Inferior parietal cortex (tissue), 1 donor: Measurements from ENCODE around the gene PCDHGB3.
A peak's percentile ranks its signal among the peaks of the same experiment; 100 is the strongest.
"Not testable (repeated sequence)": the region's sequence is repeated elsewhere in the genome, so short reads cannot be mapped to it uniquely, and the experiment has no call there.

ENCODE experiments used
- DNase-seq: peaks from one replicate; pipeline ENCODE4 v3.0.0-alpha.2; 2016; ENCODE audit errors: extremely low spot score

PCDHGB3 gene

GRCh38 chr5:141356950-141357349, 13.1 kb upstream of the PCDHGB3 start:
- no peak for DNase-seq

GRCh38 chr5:141359790-141360426, 10.1 kb upstream of the PCDHGB3 start, which contains the start of gene PCDHGB2:
Gene PCDHGB2 (plus strand): TSS chr5:141359994. CDS start chr5:141360136, 142 bp downstream.
- DNase-seq = peak; percentile 27

- DNase-seq = no peak
These were observed 9.4 kb upstream of the PCDHGB3 start for GRCh38 chr5:141360685-141361084.

- no peak for DNase-seq
These were observed 7.3 kb upstream of the PCDHGB3 start for GRCh38 chr5:141362719-141363118.

- no peak for DNase-seq
These were observed 5.9 kb upstream of the PCDHGB3 start, which contains the start of gene PCDHGA5 for GRCh38 chr5:141363952-141364660. Gene PCDHGA5 (plus strand): TSS chr5:141364162. CDS start chr5:141364331, 169 bp downstream.

GRCh38 chr5:141366016-141366896, 3.8 kb upstream of the PCDHGB3 start:
- no peak for DNase-seq

- no peak for DNase-seq
These were observed 1.8 kb downstream of the PCDHGB3 start for GRCh38 chr5:141371572-141372475.

GRCh38 chr5:141373673-141374317, 3.8 kb downstream of the PCDHGB3 start, which contains the start of gene PCDHGA6:
Gene PCDHGA6 (plus strand): TSS chr5:141373891. CDS start chr5:141374084, 193 bp downstream.
- DNase-seq = no peak

- no peak for DNase-seq
These were observed 4.6 kb downstream of the PCDHGB3 start for GRCh38 chr5:141374627-141375026.

- DNase-seq = not testable (repeated sequence)
These were observed 5.6 kb downstream of the PCDHGB3 start for GRCh38 chr5:141375444-141376155.

GRCh38 chr5:141382469-141383294, 12.6 kb downstream of the PCDHGB3 start, which contains the start of gene PCDHGA7:
Gene PCDHGA7 (plus strand): TSS chr5:141382742. CDS start chr5:141382900, 158 bp downstream.
- no peak for DNase-seq

- no peak for DNase-seq
These were observed 13.3 kb downstream of the PCDHGB3 start for GRCh38 chr5:141383345-141383744.

- DNase-seq = no peak
These were observed 14.6 kb downstream of the PCDHGB3 start for GRCh38 chr5:141384471-141385267.

- DNase-seq = not testable (repeated sequence)
These were observed 17.7 kb downstream of the PCDHGB3 start, which contains the start of gene PCDHGB4 for GRCh38 chr5:141387557-141388311. Gene PCDHGB4 (plus strand): TSS chr5:141387698. CDS start chr5:141387885, 187 bp downstream.

- no peak for DNase-seq
These were observed 18.6 kb downstream of the PCDHGB3 start for GRCh38 chr5:141388661-141389060.

GRCh38 chr5:141389153-141390042, 19.4 kb downstream of the PCDHGB3 start:
- no peak for DNase-seq
